Adrenal gland (tissue), 12 donors: ENCODE data around the gene SAFB2. TPM values are rescaled to one million over a fixed set of nuclear protein-coding genes. Genes with fewer than 3 reads are reported as not detected.

Source experiments
- DNase-seq, 7 donors: peaks; one replicate each; pipeline ENCODE4 v3.0.0-alpha.2; 2019 to 2020
- H3K27ac ChIP-seq, 5 donors: fragments of 200-600 bp; sonication (generic) in 4 of 5; 1 replicate in 3 of 5; 2 replicates in 2 of 5; pipeline versions ENCODE4 v1.5.1 to v1.8.0; 2016 to 2020; ENCODE audit warnings: mild to moderate bottlenecking in 1 of 5
- H3K27me3 ChIP-seq: fragments of 200-600 bp; 2 replicates; pipeline ENCODE4 v1.8.0; 2021
- H3K36me3 ChIP-seq, 2 donors: fragments of 200-600 bp; replicated peaks in 1 of 2; 1 replicate in 1 of 2; 2 replicates in 1 of 2; pipeline versions ENCODE4 v1.5.1 to v1.8.0; 2018 to 2022
- H3K4me1 ChIP-seq, 2 donors: fragments of 200-600 bp; replicated peaks in 1 of 2; 1 replicate in 1 of 2; 2 replicates in 1 of 2; pipeline versions ENCODE4 v1.5.1 to v1.8.0; 2018 to 2021
- H3K4me3 ChIP-seq, 4 donors: fragments of 200-600 bp; sonication (generic) in 3 of 4; one replicate each; pipeline ENCODE4 v1.5.1; 2016 to 2018
- H3K9me3 ChIP-seq, 3 donors: fragments of 200-600 bp; sonication (generic) in 1 of 3; replicated peaks in 1 of 3; 1 replicate in 2 of 3; 2 replicates in 1 of 3; pipeline versions ENCODE4 v1.5.1 to v1.8.0; 2016 to 2021
- CTCF ChIP-seq, 6 experiments: fragments of 450-650 bp in 4 of 6; fragments of 200-600 bp in 2 of 6; sonication (generic) in 1 of 6; IDR thresholded peaks; 1 replicate in 5 of 6; 2 replicates in 1 of 6; pipeline versions ENCODE4 v1.5.1 to v1.8.0; 2016 to 2021; ENCODE audit warnings: antibody characterized with exemption in 6 of 6, mild to moderate bottlenecking in 2 of 6, moderate library complexity in 1 of 6
- POLR2A ChIP-seq, 2 donors: fragments of 450-650 bp; IDR thresholded peaks; one replicate each; pipeline ENCODE4 v1.6.1; 2017; ENCODE audit warnings: antibody characterized with exemption in 2 of 2, mild to moderate bottlenecking in 2 of 2, moderate library complexity in 1 of 2
- WGBS, 4 donors: extraction: QIAGEN DNeasy Blood & Tissue Kit in 2 of 4; methylation state at CpG; one replicate each; pipeline versions ENCODE4 v1.1.5 to v1.1.7; 2013 to 2017; 5-methylcytosine and 5-hydroxymethylcytosine counted together
- intact Hi-C, 2 donors: fragments of 100-400 bp; cut with DNase I; formaldehyde crosslinking; loops; one replicate each; pipeline versions ENCODE4 v1.14.1 to v1.15.0; 2022 to 2023
- polyA plus RNA-seq, 3 donors: library from polyadenylated mRNA; stranded (reverse); fragments of 200-250 nt in 2 of 3; fragments of 350-450 nt in 1 of 3; fragmentation: Illumina TruSeq in 1 of 3; extraction: RNeasy Lipid Tissue Mini Kit (QIAGEN cat#74804) in 1 of 3; gene quantifications; one replicate each; pipeline ENCODE4 v1.2.3, GENCODE V29; 2013 to 2014
- total RNA-seq, 9 donors: library from RNA; depleted of rRNA in 4 of 9; stranded (reverse); fragments of >200 nt in 4 of 9; fragments of 120-200 nt in 1 of 9; fragmentation: NEBNext Ultra II Directional in 1 of 9; extraction: Animal tissue kit (Norgen Biotek cat#: 25700) in 1 of 9; gene quantifications; one replicate each; pipeline versions ENCODE4 v1.1.0 to v1.2.4, GENCODE V29; 2013 to 2023
- donor health status: healthy with polysubstance abuse.
- donor health status: Bipolar disorder and iron deficiency.
- donor health status: DM: yes; HTN: yes; CAD: no.
- donor health status: DM: no; HTN: no; CAD: no.
- donor health status: DM: no; HTN: no; CAD: no.
- donor health status: DM: yes; HTN: yes; CAD: no.

SAFB2 gene
- total and polyA plus RNA-seq, 12 donors = 27.1 to 254 (median 65.2) TPM

GRCh38 chr19:5586300-5587070 lies 36.1 kb downstream of the SAFB2 start:
- intact Hi-C loops = loop anchor here in 1 of 2 donors (10.0 kb wide), 1 partner anchor 532 kb away; no protein-coding TSS in a partner anchor

GRCh38 chr19:5585461-5586299 lies 36.9 kb downstream of the SAFB2 start:
- intact Hi-C loops = loop anchor here in 1 of 2 donors (10.0 kb wide), 1 partner anchor 531 kb away; no protein-coding TSS in a partner anchor
- peaks cover 0 to 50% of the 10 kb centered on the region in 2 donors for H3K36me3 ChIP-seq
- H3K4me3 ChIP-seq = no peak overlapping the region
- TF ChIP-seq POLR2A (IDR thresholded peaks at IDR 0.05) (no peak), CTCF (IDR thresholded peaks at IDR 0.05) (no peak)
- no peaks in the 10 kb centered on the region for H3K9me3 ChIP-seq
- peaks cover 0 to 19% of the 10 kb centered on the region in 2 donors for H3K4me1 ChIP-seq
- WGBS, 4 donors = 29 to 71% (median 32%) methylated on average over 2 to 29 of the region's 29 CpGs
- peak overlapping the region in 4 of 5 donors; percentile 2 to 71 (median 32) for H3K27ac ChIP-seq
- no peaks in the 10 kb centered on the region for H3K27me3 ChIP-seq
- DNase-seq = peak in 6 of 7 donors; percentile 48 to 76 (median 67)

More at GRCh38 chr19:5586300-5587070, 36.1 kb downstream of the SAFB2 start:
- Histone ChIP-seq H3K4me1 (peaks cover 0 to 19% of the 10 kb centered on the region in 2 donors), H3K9me3 (no peaks in the 10 kb centered on the region), H3K4me3 (no peak overlapping the region), H3K27ac (peak overlapping the region in 3 of 5 donors; percentile 2 to 71 (median 17)), H3K36me3 (peaks cover 0 to 58% of the 10 kb centered on the region in 2 donors), H3K27me3 (no peaks in the 10 kb centered on the region)
- TF ChIP-seq CTCF (IDR thresholded peaks at IDR 0.05) (no peak), POLR2A (IDR thresholded peaks at IDR 0.05) (no peak)
- 73 to 85% (median 78%) methylated on average over 11 to 26 of the region's 26 CpGs for WGBS, 4 donors
- no peak for DNase-seq

GRCh38 chr19:5580161-5580571 lies 42.4 kb downstream of the SAFB2 start:
- Histone ChIP-seq H3K27ac (no peak overlapping the region), H3K4me1 (peaks cover 0 to 8% of the 10 kb centered on the region in 2 donors), H3K27me3 (no peaks in the 10 kb centered on the region), H3K9me3 (no peaks in the 10 kb centered on the region), H3K36me3 (peaks cover 0 to 4% of the 10 kb centered on the region in 2 donors), H3K4me3 (no peak overlapping the region)
- intact Hi-C loops = loop anchor here in 1 of 2 donors (10.0 kb wide), 1 partner anchor 525 kb away; no protein-coding TSS in a partner anchor
- 73 to 90% (median 82%) methylated on average over 10 to 12 of the region's 12 CpGs for WGBS, 4 donors
- DNase-seq = no peak
- no peak for TF ChIP-seq CTCF (IDR thresholded peaks at IDR 0.05)
- no peak for TF ChIP-seq POLR2A (IDR thresholded peaks at IDR 0.05)

GRCh38 chr19:5579697-5580096 lies 42.9 kb downstream of the SAFB2 start:
- no peak for TF ChIP-seq CTCF (IDR thresholded peaks at IDR 0.05)
- TF ChIP-seq POLR2A (IDR thresholded peaks at IDR 0.05) = no peak
- no peak for DNase-seq
- Histone ChIP-seq H3K4me1 (peaks cover 0 to 7% of the 10 kb centered on the region in 2 donors), H3K9me3 (no peaks in the 10 kb centered on the region), H3K36me3 (peaks cover 0 to 4% of the 10 kb centered on the region in 2 donors), H3K27ac (no peak overlapping the region), H3K27me3 (no peaks in the 10 kb centered on the region), H3K4me3 (no peak overlapping the region)
- 89 to 97% (median 94%) methylated on average over 6 to 7 of the region's 7 CpGs for WGBS, 4 donors
- intact Hi-C loops = loop anchor here (5.0 to 10.0 kb wide), 3 partner anchors 205 to 532 kb away; no protein-coding TSS in a partner anchor
